NCI-H1694 treated with DMSO at 0.1 percent for 48 hours (cell line): ENCODE data around the gene ELFN1.

Experiments
- DNase-seq: peaks from one replicate; lab custom pipeline; 2025; lab: John Stamatoyannopoulos, UW

ELFN1 gene

GRCh38 chr7:1694611-1695511, 24.8 kb downstream of the ELFN1 start:
- DNase-seq: no peak

- DNase-seq: no peak
Observed at GRCh38 chr7:1695800-1696454, 25.9 kb downstream of the ELFN1 start.

- no peak for DNase-seq
Observed at GRCh38 chr7:1696671-1697498, 26.8 kb downstream of the ELFN1 start.

GRCh38 chr7:1697499-1698125, 27.5 kb downstream of the ELFN1 start:
- DNase-seq: no peak

GRCh38 chr7:1698201-1698600, 28.1 kb downstream of the ELFN1 start:
- no peak for DNase-seq

GRCh38 chr7:1698951-1699350, 28.9 kb downstream of the ELFN1 start:
- no peak for DNase-seq

- no peak for DNase-seq
Observed at GRCh38 chr7:1700086-1700485, 30.0 kb downstream of the ELFN1 start.

- no peak for DNase-seq
Observed at GRCh38 chr7:1700536-1701333, 30.7 kb downstream of the ELFN1 start.

- no peak for DNase-seq
Observed at GRCh38 chr7:1702652-1703051, 32.6 kb downstream of the ELFN1 start.

GRCh38 chr7:1703441-1703840, 33.4 kb downstream of the ELFN1 start:
- no peak for DNase-seq

GRCh38 chr7:1703871-1704810, 34.1 kb downstream of the ELFN1 start:
- no peak for DNase-seq

- DNase-seq: no peak
Observed at GRCh38 chr7:1704811-1705738, 35.0 kb downstream of the ELFN1 start.

- DNase-seq: no peak
Observed at GRCh38 chr7:1705856-1706255, 35.8 kb downstream of the ELFN1 start.

- DNase-seq: no peak
Observed at GRCh38 chr7:1706381-1706720, 36.3 kb downstream of the ELFN1 start.

- DNase-seq: no peak
Observed at GRCh38 chr7:1706721-1707613, 36.9 kb downstream of the ELFN1 start.

GRCh38 chr7:1707756-1708595, 37.9 kb downstream of the ELFN1 start:
- DNase-seq: no peak

- no peak for DNase-seq
Observed at GRCh38 chr7:1708596-1709251, 38.6 kb downstream of the ELFN1 start.
